IMR-90 (cell line): ENCODE measurements around the gene ITIH5. TPM values are rescaled to one million over a fixed set of nuclear protein-coding genes. Genes with fewer than 3 reads are reported as not detected.

Experiments
- ATAC-seq: fragments of 200-7000 bp; cut with Tn5 transposase; 2 replicates; pipeline ENCODE4 v1.9.1; 2020; ENCODE audit warnings: low read depth, mild to moderate bottlenecking, moderate library complexity
- BruUV-seq: library from RNA; stranded (reverse); fragments of 400-500 nt; replicated peaks from 2 replicates; lab custom pipeline; 2021; lab: Mats Ljungman, UMichigan
- CTCF ChIA-PET: fragments of 300-600 bp; formaldehyde crosslinking; extraction: SDS; loops from one replicate; lab custom pipeline; 2021; ENCODE audit warnings: antibody characterized with exemption; lab: Yijun Ruan, JAX
- POLR2A ChIA-PET: fragments of 300-600 bp; sonication (Branson Sonifier 250); formaldehyde crosslinking; loops from one replicate; lab custom pipeline; 2022; ENCODE audit warnings: antibody characterized with exemption; ENCODE audit not compliant: unreplicated experiment; lab: Charles Lee
- DNase-seq: peaks from one replicate; pipeline ENCODE4 v3.0.0; 2013
- H2AFZ ChIP-seq: replicated peaks from 2 replicates; pipeline ENCODE3; 2013; ENCODE audit warnings: low read length, mild to moderate bottlenecking; ENCODE audit not compliant: poor library complexity
- H2AK5ac ChIP-seq: 2 replicates; pipeline ENCODE4 v1.6.1; 2013; ENCODE audit warnings: low read depth, low read length, inconsistent platforms
- H2AK9ac ChIP-seq: replicated peaks from 2 replicates; pipeline ENCODE3; 2013; ENCODE audit warnings: mild to moderate bottlenecking, low read depth, low read length, moderate library complexity; ENCODE audit not compliant: poor library complexity
- H2BK120ac ChIP-seq: 2 replicates; pipeline ENCODE4 v1.6.1; 2013; ENCODE audit warnings: low read depth, low read length, inconsistent platforms
- H2BK15ac ChIP-seq: 3 replicates; pipeline ENCODE4 v1.6.1; 2013; ENCODE audit warnings: low read depth, low read length, inconsistent platforms
- H2BK20ac ChIP-seq: 2 replicates; pipeline ENCODE4 v1.6.1; 2013; ENCODE audit warnings: low read depth, mild to moderate bottlenecking, inconsistent platforms, low read length, moderate library complexity
- H2BK5ac ChIP-seq: 2 replicates; pipeline ENCODE4 v1.6.1; 2013; ENCODE audit warnings: mild to moderate bottlenecking, low read depth, low read length, inconsistent platforms; ENCODE audit not compliant: poor library complexity, severe bottlenecking
- H3K14ac ChIP-seq: replicated peaks from 2 replicates; pipeline ENCODE4 v1.6.1; 2013; ENCODE audit warnings: low read depth, low read length, inconsistent platforms
- H3K18ac ChIP-seq: 2 replicates; pipeline ENCODE4 v1.6.1; 2013; ENCODE audit warnings: low read depth, low read length, control low read depth
- H3K23ac ChIP-seq: 2 replicates; pipeline ENCODE4 v1.6.1; 2013; ENCODE audit warnings: low read depth, low read length, inconsistent platforms
- H3K27ac ChIP-seq: 2 replicates; pipeline ENCODE4 v1.5.1; 2013; ENCODE audit warnings: mild to moderate bottlenecking, control low read depth, low read length; ENCODE audit not compliant: insufficient read depth
- H3K27me3 ChIP-seq: 2 replicates; pipeline ENCODE4 v1.6.1; 2013; ENCODE audit warnings: low read length; ENCODE audit not compliant: control insufficient read depth, insufficient read depth
- H3K36me3 ChIP-seq: 2 replicates; pipeline ENCODE4 v1.6.1; 2013; ENCODE audit warnings: low read length, mixed read lengths; ENCODE audit not compliant: control insufficient read depth, insufficient read depth
- H3K4ac ChIP-seq: 2 replicates; pipeline ENCODE4 v1.6.1; 2013; ENCODE audit warnings: low read depth, low read length, inconsistent platforms
- H3K4me1 ChIP-seq: 2 replicates; pipeline ENCODE4 v1.6.1; 2013; ENCODE audit warnings: low read length, mixed read lengths; ENCODE audit not compliant: control insufficient read depth, insufficient read depth
- H3K4me2 ChIP-seq: 2 replicates; pipeline ENCODE4 v1.6.1; 2013; ENCODE audit warnings: low read depth, mild to moderate bottlenecking, control low read depth, low read length, moderate library complexity
- H3K4me3 ChIP-seq: 2 replicates; pipeline ENCODE4 v1.5.1; 2013; ENCODE audit warnings: low read depth, mild to moderate bottlenecking, control low read depth, low read length, moderate library complexity; ENCODE audit not compliant: insufficient read depth
- H3K56ac ChIP-seq: 2 replicates; pipeline ENCODE4 v1.6.1; 2013; ENCODE audit warnings: low read length, inconsistent platforms; ENCODE audit not compliant: insufficient read depth; ENCODE audit errors: extremely low read depth
- H3K79me1 ChIP-seq, 2 experiments: 2 replicates each; pipeline ENCODE4 v1.6.1; 2013; ENCODE audit warnings: low read length in 2 of 2, inconsistent platforms in 1 of 2, low read depth in 1 of 2
- H3K9ac ChIP-seq: 2 replicates; pipeline ENCODE4 v1.6.1; 2013; ENCODE audit warnings: low read depth, low read length, control low read depth
- H3K9me1 ChIP-seq: 2 replicates; pipeline ENCODE4 v1.6.1; 2013; ENCODE audit warnings: low read length, inconsistent platforms; ENCODE audit not compliant: insufficient read depth
- H3K9me3 ChIP-seq: 2 replicates; pipeline ENCODE4 v1.6.1; 2013; ENCODE audit warnings: low read length; ENCODE audit not compliant: control insufficient read depth, insufficient read depth
- H4K20me1 ChIP-seq: 2 replicates; pipeline ENCODE4 v1.6.1; 2013; ENCODE audit warnings: low read length, inconsistent platforms; ENCODE audit not compliant: insufficient read depth
- H4K5ac ChIP-seq: 2 replicates; pipeline ENCODE4 v1.6.1; 2013; ENCODE audit warnings: mild to moderate bottlenecking, low read depth, low read length, control low read depth
- H4K8ac ChIP-seq, 2 experiments: 2 replicates each; pipeline ENCODE4 v1.6.1; 2013; ENCODE audit warnings: low read depth in 2 of 2, low read length in 2 of 2, control low read depth in 1 of 2, inconsistent platforms in 1 of 2
- H4K91ac ChIP-seq: 2 replicates; pipeline ENCODE4 v1.6.1; 2013; ENCODE audit warnings: low read depth, low read length, inconsistent platforms; ENCODE audit not compliant: insufficient read depth
- CHD1 ChIP-seq: IDR thresholded peaks from 2 replicates; pipeline ENCODE4 v1.6.1; 2012; ENCODE audit warnings: low read depth, low read length, improper control_type of control experiment
- FOS ChIP-seq: fragments of 150-350 bp; IDR thresholded peaks from 2 replicates; pipeline ENCODE4 v1.6.1; 2016; ENCODE audit warnings: low read depth, low read length
- NFE2L2 ChIP-seq: fragments of 150-350 bp; IDR thresholded peaks from 2 replicates; pipeline ENCODE4 v1.6.1; 2016; ENCODE audit warnings: low read depth, mild to moderate bottlenecking, low read length
- RCOR1 ChIP-seq: IDR thresholded peaks from 2 replicates; pipeline ENCODE4 v1.6.1; 2012; ENCODE audit warnings: mild to moderate bottlenecking, low read length, improper control_type of control experiment; ENCODE audit not compliant: insufficient replicate concordance
- USF2 ChIP-seq: fragments of 150-350 bp; IDR thresholded peaks from 2 replicates; pipeline ENCODE4 v1.6.1; 2017; ENCODE audit warnings: mild to moderate bottlenecking, antibody characterized with exemption, low read length, low read depth
- WGBS, 2 experiments: methylation state at CpG; one replicate each; pipeline versions ENCODE4 v1.1.5 to v1.1.7; 2013; ENCODE audit warnings: missing lambda C conversion rate in 2 of 2; ENCODE audit not compliant: insufficient read length in 1 of 2; ENCODE audit errors: extremely low coverage in 2 of 2; 5-methylcytosine and 5-hydroxymethylcytosine counted together
- dilution Hi-C: fragments of 300-500 bp; cut with HindIII; formaldehyde crosslinking; loops from one replicate; pipeline ENCODE4 v1.14.3; 2018; ENCODE audit warnings: low sequenced_read_pairs; ENCODE audit not compliant: unreplicated experiment
- in situ Hi-C: fragments of 300-500 bp; cut with MboI; formaldehyde crosslinking; loops from 3 replicates; pipeline ENCODE4 v1.14.3; 2019; ENCODE audit warnings: low sequenced_read_pairs, inconsistent platforms, mixed read lengths
- intact Hi-C: fragments of 100-400 bp; cut with micrococcal nuclease; formaldehyde crosslinking; loops from 2 replicates; pipeline ENCODE4 v1.10.0; 2022
- polyA plus RNA-seq, 3 experiments: library from polyadenylated mRNA; depleted of rRNA; stranded (reverse); fragments of >200 nt; gene quantifications; 2 replicates each; pipeline ENCODE4 v1.2.3, GENCODE V29; 2012; ENCODE audit warnings: low replicate concordance in 1 of 3
- total RNA-seq: library from RNA; depleted of rRNA; stranded (reverse); fragments of >200 nt; gene quantifications from 2 replicates; pipeline ENCODE4 v1.2.3, GENCODE V29; 2012
- TF ChIP-seq, protein P1 (sequence below): conservative IDR thresholded peaks from 2 replicates; pipeline ENCODE4 v1.5.1; 2012; ENCODE audit warnings: mild to moderate bottlenecking, low read depth, low read length, improper control_type of control experiment

ITIH5 gene
- total and polyA plus RNA-seq, 2 of the 4 experiments (the other 2 are of a cell fraction): under 0.01 to 0.07 TPM

- no peak overlapping the region for H3K4me3 ChIP-seq
- no peak overlapping the region for H3K27ac ChIP-seq
- no peak overlapping the region for H4K5ac ChIP-seq
- no peak overlapping the region for H3K4me2 ChIP-seq
- intact Hi-C loops (loop anchor here (5.0 kb wide), 2 partner anchors 225 to 345 kb away; no protein-coding TSS in a partner anchor), in situ Hi-C loops (no loop called here), dilution Hi-C loops (no loop called here)
- H4K8ac ChIP-seq: no peak overlapping the region
- H2BK120ac ChIP-seq: no peak overlapping the region
- no peak overlapping the region for H2BK20ac ChIP-seq
- no peaks in the 10 kb centered on the region for H4K20me1 ChIP-seq
- peaks cover 1% of the 10 kb centered on the region; the same call in 1 of the 2 replicates for H3K27me3 ChIP-seq
- no peaks in the 10 kb centered on the region for H3K4me1 ChIP-seq
- no peaks in the 10 kb centered on the region for H3K79me1 ChIP-seq
- CTCF ChIA-PET: interaction anchor here (0.7 to 0.9 kb wide), 2 partner anchors 140 to 160 kb away, joined by 3 to 5 read pairs; no protein-coding TSS in a partner anchor
- H3K36me3 ChIP-seq: no peaks in the 10 kb centered on the region
- no peak overlapping the region for H3K23ac ChIP-seq
- no peak overlapping the region for H3K9ac ChIP-seq
- no peak overlapping the region for H3K18ac ChIP-seq
- WGBS, 2 experiments: no CpG with 5 or more reads among the region's 1 CpG
- no TSS peak for BruUV-seq
- no peak overlapping the region for H2AK9ac ChIP-seq
- ATAC-seq (no peak), DNase-seq (no peak)
- H3K56ac ChIP-seq: no peak overlapping the region
- no peak overlapping the region for H2AFZ ChIP-seq
- no peak overlapping the region for H3K4ac ChIP-seq
- no peak for TF ChIP-seq FOS
- TF ChIP-seq, protein P1, sequence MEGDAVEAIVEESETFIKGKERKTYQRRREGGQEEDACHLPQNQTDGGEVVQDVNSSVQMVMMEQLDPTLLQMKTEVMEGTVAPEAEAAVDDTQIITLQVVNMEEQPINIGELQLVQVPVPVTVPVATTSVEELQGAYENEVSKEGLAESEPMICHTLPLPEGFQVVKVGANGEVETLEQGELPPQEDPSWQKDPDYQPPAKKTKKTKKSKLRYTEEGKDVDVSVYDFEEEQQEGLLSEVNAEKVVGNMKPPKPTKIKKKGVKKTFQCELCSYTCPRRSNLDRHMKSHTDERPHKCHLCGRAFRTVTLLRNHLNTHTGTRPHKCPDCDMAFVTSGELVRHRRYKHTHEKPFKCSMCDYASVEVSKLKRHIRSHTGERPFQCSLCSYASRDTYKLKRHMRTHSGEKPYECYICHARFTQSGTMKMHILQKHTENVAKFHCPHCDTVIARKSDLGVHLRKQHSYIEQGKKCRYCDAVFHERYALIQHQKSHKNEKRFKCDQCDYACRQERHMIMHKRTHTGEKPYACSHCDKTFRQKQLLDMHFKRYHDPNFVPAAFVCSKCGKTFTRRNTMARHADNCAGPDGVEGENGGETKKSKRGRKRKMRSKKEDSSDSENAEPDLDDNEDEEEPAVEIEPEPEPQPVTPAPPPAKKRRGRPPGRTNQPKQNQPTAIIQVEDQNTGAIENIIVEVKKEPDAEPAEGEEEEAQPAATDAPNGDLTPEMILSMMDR: no peak
- no peak for TF ChIP-seq NFE2L2
- TF ChIP-seq CHD1: no peak
- TF ChIP-seq USF2: no peak
- TF ChIP-seq RCOR1: no peak
- H2AK5ac ChIP-seq: no peak overlapping the region
- POLR2A ChIA-PET: no interaction called here
- no peaks in the 10 kb centered on the region for H3K9me3 ChIP-seq
- no peak overlapping the region for H2BK5ac ChIP-seq
- no peak overlapping the region for H3K14ac ChIP-seq
- H2BK15ac ChIP-seq: no peak overlapping the region
- H3K9me1 ChIP-seq: no peaks in the 10 kb centered on the region
- H4K91ac ChIP-seq: no peak overlapping the region
Observed at GRCh38 chr10:7527468-7527867, 139.3 kb downstream of the ITIH5 start.
